ENCODE results near the gene MYPN.

The MYPN gene

GRCh38 chr10:68251625-68252495 lies 142.6 kb downstream of the MYPN start:
- TF ChIP-seq FOXP2 (optimal IDR thresholded peaks at IDR 0.05; ENCODE audit: borderline replicate concordance, extremely low read depth, extremely low read length, insufficient read depth) (no peak), REST (IDR thresholded peaks at IDR 0.05; ENCODE audit: insufficient read depth in 1 of 2, low read depth in 2 of 2, low read length in 2 of 2) (no peak), TAF1 (IDR thresholded peaks at IDR 0.05; ENCODE audit: borderline replicate concordance, insufficient read depth, low read length) (no peak), POLR2AphosphoS5 (IDR thresholded peaks at IDR 0.05; ENCODE audit: low read depth, low read length) (no peak), SIN3A (IDR thresholded peaks at IDR 0.05; ENCODE audit: borderline replicate concordance, insufficient read depth, low read length) (no peak)

- TF ChIP-seq REST (IDR thresholded peaks at IDR 0.05; ENCODE audit: insufficient read depth in 1 of 2, low read depth in 2 of 2, low read length in 2 of 2) (no peak), SIN3A (IDR thresholded peaks at IDR 0.05; ENCODE audit: borderline replicate concordance, insufficient read depth, low read length) (no peak), POLR2AphosphoS5 (IDR thresholded peaks at IDR 0.05; ENCODE audit: low read depth, low read length) (no peak), TAF1 (IDR thresholded peaks at IDR 0.05; ENCODE audit: borderline replicate concordance, insufficient read depth, low read length) (no peak), FOXP2 (optimal IDR thresholded peaks at IDR 0.05; ENCODE audit: borderline replicate concordance, extremely low read depth, extremely low read length, insufficient read depth) (no peak)
Measured at GRCh38 chr10:68253346-68253745, 144.1 kb downstream of the MYPN start.

GRCh38 chr10:68261132-68261856 lies 152.0 kb downstream of the MYPN start:
- TF ChIP-seq FOXP2 (optimal IDR thresholded peaks at IDR 0.05; ENCODE audit: borderline replicate concordance, extremely low read depth, extremely low read length, insufficient read depth) (no peak), REST (IDR thresholded peaks at IDR 0.05; ENCODE audit: insufficient read depth in 1 of 2, low read depth in 2 of 2, low read length in 2 of 2) (no peak), POLR2AphosphoS5 (IDR thresholded peaks at IDR 0.05; ENCODE audit: low read depth, low read length) (no peak), SIN3A (IDR thresholded peaks at IDR 0.05; ENCODE audit: borderline replicate concordance, insufficient read depth, low read length) (no peak), TAF1 (IDR thresholded peaks at IDR 0.05; ENCODE audit: borderline replicate concordance, insufficient read depth, low read length) (no peak)
